ENCODE results near the gene SYTL2. TPM values are rescaled to one million over a fixed set of nuclear protein-coding genes. Genes with fewer than 3 reads are reported as not detected.
"Not testable (repeated sequence)": the region's sequence is repeated elsewhere in the genome, so short reads cannot be mapped to it uniquely, and the experiment has no call there.

SYTL2 gene
- polyA plus RNA-seq, 1 donor from 2014 or later = 2.3 TPM

GRCh38 chr11:85780780-85781517 lies 30.0 kb downstream of the SYTL2 start:
- H3K4me3 ChIP-seq (ENCODE audit: low read length); H3K36me3 ChIP-seq (ENCODE audit: insufficient read depth, low read length); H3K9me2 ChIP-seq (ENCODE audit: insufficient read depth, low read length); H3K79me2 ChIP-seq (replicated peaks; ENCODE audit: insufficient read depth, low read length); H3K9ac ChIP-seq (ENCODE audit: low read length); H3K27ac ChIP-seq (ENCODE audit: low read length); H3F3A ChIP-seq (ENCODE audit: insufficient read depth, low read length, poor library complexity, severe bottlenecking); H3K27me3 ChIP-seq (ENCODE audit: insufficient read depth, low read depth, low read length); H2AFZ ChIP-seq (ENCODE audit: low read depth, low read length); H4K20me1 ChIP-seq (ENCODE audit: insufficient read depth); H3K4me2 ChIP-seq (ENCODE audit: low read length); H3K9me3 ChIP-seq (ENCODE audit: low read length): not testable (repeated sequence)

GRCh38 chr11:85779956-85780640 lies 30.8 kb downstream of the SYTL2 start:
- H2AFZ ChIP-seq (ENCODE audit: low read depth, low read length) = no peak overlapping the region
- no peaks in the 10 kb centered on the region for H4K20me1 ChIP-seq (ENCODE audit: insufficient read depth)
- H3K4me2 ChIP-seq (ENCODE audit: low read length) = no peak overlapping the region
- H3K27ac ChIP-seq (ENCODE audit: low read length) = no peak overlapping the region
- H3K4me3 ChIP-seq (ENCODE audit: low read length) = no peak overlapping the region
- no peaks in the 10 kb centered on the region for H3K9me3 ChIP-seq (ENCODE audit: low read length)
- no peaks in the 10 kb centered on the region for H3F3A ChIP-seq (ENCODE audit: insufficient read depth, low read length, poor library complexity, severe bottlenecking)
- H3K9ac ChIP-seq (ENCODE audit: low read length) = no peak overlapping the region
- H3K27me3 ChIP-seq (ENCODE audit: insufficient read depth, low read depth, low read length) = no peaks in the 10 kb centered on the region
- no peaks in the 10 kb centered on the region for H3K79me2 ChIP-seq (replicated peaks; ENCODE audit: insufficient read depth, low read length)
- no peaks in the 10 kb centered on the region for H3K36me3 ChIP-seq (ENCODE audit: insufficient read depth, low read length)
- no peaks in the 10 kb centered on the region for H3K9me2 ChIP-seq (ENCODE audit: insufficient read depth, low read length)
- TF ChIP-seq RAD21 (conservative IDR thresholded peaks at IDR 0.05) (no peak), EP300 (conservative IDR thresholded peaks at IDR 0.05; ENCODE audit: poor library complexity, severe bottlenecking) (no peak), EZH2 (IDR thresholded peaks at IDR 0.05; ENCODE audit: borderline replicate concordance, insufficient read depth, low read length, poor library complexity, severe bottlenecking) (no peak), MXI1 (conservative IDR thresholded peaks at IDR 0.05; ENCODE audit: poor library complexity, severe bottlenecking) (no peak), POLR2AphosphoS5 (IDR thresholded peaks at IDR 0.05) (no peak), SMC3 (conservative IDR thresholded peaks at IDR 0.05; ENCODE audit: poor library complexity) (no peak), REST (IDR thresholded peaks at IDR 0.05; ENCODE audit: borderline replicate concordance) (no peak)

GRCh38 chr11:85777603-85777972 lies 33.4 kb downstream of the SYTL2 start:
- H3K9ac ChIP-seq (ENCODE audit: low read length); H2AFZ ChIP-seq (ENCODE audit: low read depth, low read length); H4K20me1 ChIP-seq (ENCODE audit: insufficient read depth); H3K4me2 ChIP-seq (ENCODE audit: low read length); H3K9me3 ChIP-seq (ENCODE audit: low read length); H3K79me2 ChIP-seq (replicated peaks; ENCODE audit: insufficient read depth, low read length); H3K27ac ChIP-seq (ENCODE audit: low read length); H3K4me3 ChIP-seq (ENCODE audit: low read length); H3K36me3 ChIP-seq (ENCODE audit: insufficient read depth, low read length); H3K27me3 ChIP-seq (ENCODE audit: insufficient read depth, low read depth, low read length); H3K9me2 ChIP-seq (ENCODE audit: insufficient read depth, low read length); H3F3A ChIP-seq (ENCODE audit: insufficient read depth, low read length, poor library complexity, severe bottlenecking): not testable (repeated sequence)

Measured in neural cell (in vitro differentiated cells).